Heart right ventricle (tissue), 16 donors: ENCODE measurements around the gene GUCY2D. TPM values are rescaled to one million over a fixed set of nuclear protein-coding genes. Genes with fewer than 3 reads are reported as not detected.

Experiments
- ATAC-seq, 8 donors: fragments of 200-7000 bp; cut with Tn5 transposase; one replicate each; pipeline ENCODE4 v1.9.1; 2020; ENCODE audit warnings: mild to moderate bottlenecking in 8 of 8, moderate library complexity in 8 of 8, moderate number of reproducible peaks in 1 of 8
- DNase-seq, 2 donors: peaks; one replicate each; pipeline ENCODE4 v3.0.0-alpha.2; 2020
- H3K27ac ChIP-seq, 10 donors: fragments of 200-600 bp; sonication (generic) in 2 of 10; one replicate each; pipeline versions ENCODE4 v1.5.0 to v1.8.0; 2020 to 2022; ENCODE audit warnings: mild to moderate bottlenecking in 3 of 10
- H3K27me3 ChIP-seq, 7 donors: fragments of 200-600 bp; one replicate each; pipeline ENCODE4 v1.8.0; 2021 to 2022; ENCODE audit warnings: mild to moderate bottlenecking in 2 of 7
- H3K36me3 ChIP-seq, 9 donors: fragments of 200-600 bp; sonication (generic) in 1 of 9; one replicate each; pipeline versions ENCODE4 v1.5.0 to v1.8.0; 2020 to 2022; ENCODE audit warnings: mild to moderate bottlenecking in 2 of 9
- H3K4me1 ChIP-seq, 9 donors: fragments of 200-600 bp; sonication (generic) in 1 of 9; one replicate each; pipeline versions ENCODE4 v1.5.0 to v1.8.0; 2020 to 2022; ENCODE audit warnings: mild to moderate bottlenecking in 4 of 9
- H3K4me3 ChIP-seq, 10 donors: fragments of 200-600 bp; sonication (generic) in 2 of 10; one replicate each; pipeline versions ENCODE4 v1.5.0 to v1.8.0; 2020 to 2022; ENCODE audit warnings: mild to moderate bottlenecking in 7 of 10, moderate library complexity in 2 of 10
- H3K9me3 ChIP-seq, 11 donors: fragments of 200-600 bp in 10 of 11; sonication (generic) in 2 of 11; one replicate each; pipeline versions ENCODE4 v1.5.0 to v1.8.0; 2013 to 2022; ENCODE audit warnings: mild to moderate bottlenecking in 2 of 11, control low read depth in 1 of 11, moderate library complexity in 1 of 11
- CTCF ChIP-seq, 9 donors: fragments of 200-600 bp; sonication (generic) in 2 of 9; IDR thresholded peaks; one replicate each; pipeline versions ENCODE4 v1.5.0 to v1.8.0; 2021 to 2022; ENCODE audit warnings: antibody characterized with exemption in 9 of 9, mild to moderate bottlenecking in 5 of 9, moderate library complexity in 1 of 9
- WGBS, 2 donors: extraction: QIAGEN DNeasy Blood & Tissue Kit; methylation state at CpG; one replicate each; pipeline ENCODE4 v1.1.7; 2013; ENCODE audit warnings: inconsistent platforms in 1 of 2; 5-methylcytosine and 5-hydroxymethylcytosine counted together
- intact Hi-C, 10 donors: fragments of 100-400 bp; cut with DNase I; formaldehyde crosslinking; loops; one replicate each; pipeline versions ENCODE4 v1.11.1 to v1.14.2; 2022
- polyA plus RNA-seq, 2 donors: library from polyadenylated mRNA; stranded (reverse); fragments of 200-250 nt; gene quantifications; one replicate each; pipeline ENCODE4 v1.2.3, GENCODE V29; 2013
- total RNA-seq, 10 donors: library from RNA; stranded (reverse); fragmentation: NEBNext Ultra II Directional in 3 of 10; extraction: Animal tissue kit (Norgen Biotek cat#: 25700) in 3 of 10; gene quantifications; one replicate each; pipeline versions ENCODE4 v1.2.1 to v1.2.4, GENCODE V29; 2021 to 2023
- donor health status: Arrhythmogenic right ventricular cardiomyopathy.
- donor health status: ischemic (EF 13 %, LVEDD 7.1; RV severe dilation, severe dysfunction).
- donor health status: healthy with polysubstance abuse.
- donor health status: DM: no; HTN: yes; CAD: no.
- donor health status: DM: no; HTN: no; CAD: no.
- donor health status: ischemic (EF 25% LVEDD 6.9; RV normal size, moderate dysfunction).
- donor health status: ischemic (EF 25% LVEDD 5.7; RV mildly dilated, moderate dysfunction).
- donor health status: healthy.
- donor health status: DM: yes; HTN: yes; CAD: no.
- donor health status: Ischemic cardiomyopathy.
- donor health status: ischemic (EF 35%, LVEDD 5.7; RV mildly dilated, moderate dysfunction).
- donor health status: nonischemic (EF 11% LVEDD 7.7; RV severe dilation, severe dysfunction).
- donor health status: DM: yes; HTN: yes; CAD: no.
- donor health status: PGD.
- donor health status: ischemic (EF 29% LVEDD 5.4; RV normal size, mild dysfunction).
- donor health status: nonischemic (EF 23%, LVEDD 6.1; RV moderate dilation, normal function).

The GUCY2D gene
- total and polyA plus RNA-seq, 12 donors, result 0.06 to 0.69 (median 0.36) TPM; not detected in 6

- no peak overlapping the region for H3K4me3 ChIP-seq
- intact Hi-C loops, result no loop called here
- no peaks in the 10 kb centered on the region for H3K9me3 ChIP-seq
- DNase-seq (no peak), ATAC-seq (no peak)
- H3K27ac ChIP-seq, result no peak overlapping the region
- no peaks in the 10 kb centered on the region for H3K36me3 ChIP-seq
- peaks cover 0 to 57% (median 34%) of the 10 kb centered on the region in 7 donors for H3K27me3 ChIP-seq
- WGBS, 2 donors, result 74 to 76% methylated on average over 6 of the region's 6 CpGs
- no peak for TF ChIP-seq CTCF (IDR thresholded peaks at IDR 0.05)
- H3K4me1 ChIP-seq, result no peaks in the 10 kb centered on the region
Observed at GRCh38 chr17:8031261-8031661, 28.8 kb downstream of the GUCY2D start.

- ATAC-seq (no peak), DNase-seq (no peak)
- Histone ChIP-seq H3K36me3 (no peaks in the 10 kb centered on the region), H3K4me3 (no peak overlapping the region), H3K9me3 (no peaks in the 10 kb centered on the region), H3K4me1 (no peaks in the 10 kb centered on the region), H3K27me3 (peaks cover 0 to 56% (median 34%) of the 10 kb centered on the region in 7 donors), H3K27ac (no peak overlapping the region)
- intact Hi-C loops, result no loop called here
- WGBS, 2 donors, result 92% methylated on average over 1 of the region's 1 CpG
- no peak for TF ChIP-seq CTCF (IDR thresholded peaks at IDR 0.05)
Observed at GRCh38 chr17:8031950-8032349, 29.5 kb downstream of the GUCY2D start.

- H3K4me3 ChIP-seq, result no peak overlapping the region
- peaks cover 0 to 56% (median 36%) of the 10 kb centered on the region in 7 donors for H3K27me3 ChIP-seq
- DNase-seq (no peak), ATAC-seq (no peak)
- WGBS, 2 donors, result 84 to 87% methylated on average over 2 of the region's 2 CpGs
- no peaks in the 10 kb centered on the region for H3K4me1 ChIP-seq
- TF ChIP-seq CTCF (IDR thresholded peaks at IDR 0.05), result no peak
- intact Hi-C loops, result no loop called here
- H3K36me3 ChIP-seq, result no peaks in the 10 kb centered on the region
- H3K9me3 ChIP-seq, result no peaks in the 10 kb centered on the region
- H3K27ac ChIP-seq, result no peak overlapping the region
Observed at GRCh38 chr17:8032442-8032841, 30.0 kb downstream of the GUCY2D start.

- peak within 1 kb of the TSS in 1 of 10 donors; percentile 36 for H3K27ac ChIP-seq
- DNase-seq, result no peak
- intact Hi-C loops, result no loop called here
- H3K36me3 ChIP-seq, result no peaks in the 10 kb centered on the region
- H3K9me3 ChIP-seq, result no peaks in the 10 kb centered on the region
- WGBS, 2 donors, result 16 to 20% methylated on average over 29 to 37 of the region's 37 CpGs
- ATAC-seq, result peak in 1 of 8 donors; percentile 54
- peak within 1 kb of the TSS in 1 of 10 donors; percentile 37 for H3K4me3 ChIP-seq
- peaks cover 0 to 28% (median 4%) of the 10 kb centered on the region in 9 donors for H3K4me1 ChIP-seq
- no peak for TF ChIP-seq CTCF (IDR thresholded peaks at IDR 0.05)
- peaks cover 0 to 43% (median 34%) of the 10 kb centered on the region in 7 donors for H3K27me3 ChIP-seq
Observed at GRCh38 chr17:8038954-8039610, 36.7 kb downstream of the GUCY2D start, which contains the start of gene ALOX15B. Gene ALOX15B (plus strand): TSS chr17:8039059. CDS start chr17:8039156, 97 bp downstream.
